ENCODE results near the gene ZDHHC11.
"Not testable (repeated sequence)": the region's sequence is repeated elsewhere in the genome, so short reads cannot be mapped to it uniquely, and the experiment has no call there.

The ZDHHC11 gene

DNA sequence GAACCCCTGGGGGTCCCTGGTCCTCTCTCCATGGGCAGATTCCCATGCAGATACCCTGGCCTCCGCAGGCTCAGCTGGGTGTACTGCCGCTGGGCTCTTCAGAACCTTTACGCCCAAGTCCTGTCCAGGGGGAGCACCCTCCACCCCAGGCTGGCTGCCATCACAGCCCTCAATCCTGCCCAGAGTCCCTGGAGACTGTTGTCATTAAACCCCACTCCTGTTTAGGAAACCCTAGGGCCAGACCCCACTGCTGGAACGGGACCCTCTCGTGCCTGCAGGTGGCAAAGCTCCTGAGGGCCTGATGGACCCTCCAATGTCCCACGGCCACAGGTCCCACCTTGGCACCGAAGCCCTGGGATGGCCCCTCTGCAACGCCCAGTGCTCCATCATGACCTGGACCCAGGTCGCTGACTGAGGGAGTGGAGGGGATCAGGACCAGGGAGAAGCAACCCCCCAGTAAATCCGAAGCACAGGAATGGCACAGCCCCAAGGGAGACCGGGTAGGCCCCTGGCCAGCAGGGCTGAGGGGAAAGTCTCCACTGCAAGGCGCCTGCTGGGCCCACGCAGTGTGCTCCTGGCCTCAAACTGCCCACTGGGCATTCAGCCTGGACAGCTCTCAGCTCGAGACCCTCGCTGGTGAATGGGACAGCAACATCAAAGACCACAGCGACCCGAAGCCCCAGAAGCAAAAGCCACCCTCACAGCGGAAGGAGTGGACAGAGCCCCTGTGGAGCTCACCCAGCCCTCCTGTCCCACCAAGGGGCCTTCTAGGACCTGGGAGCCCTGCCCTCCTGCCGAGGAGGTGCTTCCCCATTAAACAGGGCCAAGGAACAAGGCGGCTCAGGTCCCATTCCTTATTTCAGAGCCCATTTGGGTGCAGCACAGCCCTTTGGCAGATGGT is 74.6 kb downstream of the ZDHHC11 start:
- DNase-seq (ENCODE audit: low spot score): no peak

- DNase-seq (ENCODE audit: low spot score): not testable (repeated sequence)
These were observed 75.2 kb downstream of the ZDHHC11 start for GRCh38 chr5:775595-775960.

- not testable (repeated sequence) for DNase-seq (ENCODE audit: low spot score)
These were observed 75.8 kb downstream of the ZDHHC11 start for GRCh38 chr5:774854-775505.

- not testable (repeated sequence) for DNase-seq (ENCODE audit: low spot score)
These were observed 76.5 kb downstream of the ZDHHC11 start for GRCh38 chr5:774304-774703.

DNA sequence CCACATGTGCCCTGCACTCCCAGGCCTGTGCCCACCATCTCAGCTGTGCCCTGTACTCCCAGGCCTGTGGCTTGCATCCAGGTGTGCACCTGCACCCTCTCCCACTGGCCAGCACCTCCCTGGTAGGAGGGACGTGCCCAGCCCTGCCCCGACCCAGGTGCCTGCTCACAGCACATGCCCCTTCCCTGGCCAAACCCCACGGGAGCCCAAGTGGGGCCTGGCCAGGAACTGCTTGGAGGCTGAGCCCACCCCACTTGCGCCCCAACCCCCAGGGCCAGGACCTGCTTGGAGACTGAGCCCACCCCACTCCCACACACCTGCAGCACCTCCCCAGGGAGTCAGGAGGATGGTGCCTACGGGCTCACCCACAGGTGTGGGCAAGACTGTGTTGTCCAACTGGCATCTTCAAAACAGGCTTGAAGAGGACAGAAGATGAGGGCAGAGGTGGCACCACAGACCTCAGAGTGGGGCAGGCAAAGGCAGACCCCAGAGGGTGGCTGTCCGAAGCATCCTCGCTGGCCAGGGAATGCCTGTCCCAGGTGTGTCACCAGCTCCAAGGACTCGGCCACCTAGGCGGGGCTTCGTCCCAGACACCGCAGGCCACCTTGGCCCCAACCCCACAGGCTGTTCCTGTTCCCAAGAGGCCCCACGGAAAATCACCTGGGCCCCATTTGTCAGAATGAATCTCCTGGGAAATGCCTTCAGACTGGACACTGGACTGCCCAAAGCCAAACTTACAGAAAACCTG is 77.1 kb downstream of the ZDHHC11 start:
- DNase-seq (ENCODE audit: low spot score): no peak

GRCh38 chr5:772931-773330 is 77.9 kb downstream of the ZDHHC11 start:
- DNase-seq (ENCODE audit: low spot score): not testable (repeated sequence)

DNA sequence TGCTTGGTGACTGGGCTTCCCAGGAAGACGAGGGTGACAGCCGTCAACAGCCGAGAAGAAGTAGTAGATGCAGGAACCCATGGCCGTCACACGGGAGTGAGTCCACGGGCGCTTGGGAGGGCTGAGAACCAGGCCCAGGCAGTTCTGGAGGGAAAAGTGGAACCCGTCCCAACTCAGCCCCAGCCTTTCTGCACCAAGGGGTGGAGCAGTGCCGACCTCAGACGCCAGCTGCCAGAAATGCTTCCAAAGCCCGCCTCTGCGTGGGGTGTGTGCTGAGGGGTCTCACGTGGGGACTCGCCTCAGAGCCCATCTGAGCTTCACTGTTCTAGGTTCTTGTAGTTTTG is 78.3 kb downstream of the ZDHHC11 start:
- not testable (repeated sequence) for DNase-seq (ENCODE audit: low spot score)

GRCh38 chr5:771841-772546 is 78.8 kb downstream of the ZDHHC11 start:
- not testable (repeated sequence) for DNase-seq (ENCODE audit: low spot score)

DNA sequence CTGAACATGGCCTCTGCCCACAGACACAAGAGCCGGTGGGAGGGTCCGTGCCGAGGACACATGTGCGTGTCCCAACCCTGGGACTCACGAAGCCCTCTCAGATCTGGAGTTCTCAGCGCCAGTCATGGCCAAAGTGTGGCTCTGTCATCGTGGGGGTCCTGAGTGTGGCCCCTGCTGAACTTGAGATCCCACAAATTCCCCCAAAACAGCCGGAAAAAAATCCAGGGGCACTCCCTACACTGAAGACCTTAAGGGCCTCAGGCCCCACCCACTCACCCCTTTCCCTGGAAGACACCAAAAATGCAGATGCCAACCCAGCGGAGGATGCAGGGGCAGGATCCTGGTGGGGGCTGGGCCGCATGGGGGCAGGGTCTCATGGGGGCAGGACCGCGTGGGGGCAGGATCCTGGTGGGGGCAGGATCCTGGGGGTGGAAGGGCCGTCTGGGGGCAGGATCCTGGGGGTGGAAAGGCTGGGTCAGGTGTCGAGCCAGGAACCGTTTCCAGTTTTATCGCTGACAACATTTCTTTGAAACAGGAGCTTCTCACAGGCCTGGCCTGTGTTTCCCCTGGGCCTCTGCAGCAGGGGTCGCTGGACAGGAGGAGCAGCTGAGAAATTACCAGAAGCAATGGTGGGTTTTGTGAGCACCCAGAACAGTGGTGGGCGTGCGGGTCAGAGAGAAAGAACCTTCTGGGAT is 79.6 kb downstream of the ZDHHC11 start:
- DNase-seq (ENCODE audit: low spot score): not testable (repeated sequence)

GRCh38 chr5:770585-770984 is 80.2 kb downstream of the ZDHHC11 start:
- not testable (repeated sequence) for DNase-seq (ENCODE audit: low spot score)

GRCh38 chr5:769485-770145 is 81.2 kb downstream of the ZDHHC11 start:
- DNase-seq (ENCODE audit: low spot score): not testable (repeated sequence)

GRCh38 chr5:766666-767431 is 83.9 kb downstream of the ZDHHC11 start:
- DNase-seq (ENCODE audit: low spot score): no peak

DNA sequence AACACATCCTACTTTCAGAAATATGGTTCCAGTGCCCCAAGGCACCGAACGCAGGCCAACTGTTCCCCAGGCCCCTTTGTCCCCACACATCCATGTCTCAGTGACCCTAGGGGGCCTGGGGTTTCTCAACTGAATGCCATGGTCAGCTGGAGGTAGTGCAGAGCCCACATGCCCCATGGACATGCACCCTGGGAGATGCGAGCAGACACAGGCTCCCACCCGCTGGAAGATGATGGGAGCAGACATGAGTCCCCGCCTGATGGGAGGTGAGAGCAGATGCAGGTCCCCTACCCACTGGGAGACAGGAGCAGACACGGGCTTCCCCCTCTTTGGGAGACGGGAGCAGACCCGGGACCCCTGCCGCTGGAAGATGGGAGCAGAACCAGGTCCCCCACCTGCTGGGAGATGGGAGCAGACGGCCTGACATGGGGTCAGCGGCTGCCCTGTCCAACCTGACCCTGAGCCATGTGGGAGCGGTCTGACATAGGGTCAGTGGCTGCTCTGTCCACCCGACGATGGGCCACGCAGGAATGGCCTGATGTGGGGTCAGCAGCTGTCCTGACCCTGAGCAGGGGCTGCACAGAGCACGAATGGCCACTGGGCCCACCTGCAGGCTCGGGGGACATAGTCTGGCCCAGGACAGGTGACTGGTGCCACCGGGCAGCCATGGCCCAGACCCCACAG is 84.7 kb downstream of the ZDHHC11 start:
- no peak for DNase-seq (ENCODE audit: low spot score)

GRCh38 chr5:763998-764781 is 86.6 kb downstream of the ZDHHC11 start:
- no peak for DNase-seq (ENCODE audit: low spot score)

GRCh38 chr5:763397-763796 is 87.4 kb downstream of the ZDHHC11 start:
- DNase-seq (ENCODE audit: low spot score): no peak

DNA sequence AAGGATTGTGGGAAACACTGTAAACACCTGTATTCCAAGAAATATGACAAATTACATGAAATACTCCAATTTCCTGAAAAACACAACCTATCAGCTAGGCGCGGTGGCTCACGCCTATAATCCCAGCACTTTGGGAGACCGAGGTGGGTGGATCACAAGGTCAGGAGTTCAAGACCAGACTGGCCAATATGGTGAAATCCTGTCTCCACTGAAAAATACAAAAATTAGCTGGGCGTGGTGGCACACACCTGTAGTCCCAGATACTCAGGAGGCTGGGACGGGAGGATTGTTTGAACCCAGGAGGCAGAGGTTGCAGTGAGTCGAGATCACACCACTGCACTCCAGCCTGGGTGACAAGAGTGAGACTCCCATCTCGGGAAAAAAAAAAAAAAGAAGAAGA is 87.8 kb downstream of the ZDHHC11 start:
- DNase-seq (ENCODE audit: low spot score): not testable (repeated sequence)

- DNase-seq (ENCODE audit: low spot score): no peak
These were observed 88.7 kb downstream of the ZDHHC11 start for GRCh38 chr5:761854-762710.

All from kidney capillary endothelial cell (primary cell).